Endothelial cell of umbilical vein (primary cell): ENCODE results near the gene RBM33. TPM values are rescaled to one million over a fixed set of nuclear protein-coding genes. Genes with fewer than 3 reads are reported as not detected.

Experiments used
- BruUV-seq: library from RNA; stranded (reverse); fragments of 400-500 nt; replicated peaks from 2 replicates; lab custom pipeline; 2021; lab: Mats Ljungman, UMichigan
- CTCF ChIA-PET: fragments of 300-600, 350-600 bp; sonication (Branson Sonifier 250); formaldehyde crosslinking; loops from one replicate; lab custom pipeline; 2021; ENCODE audit warnings: antibody characterized with exemption, inconsistent platforms; lab: Charles Lee
- POLR2A ChIA-PET: fragments of 300-600, 350-600 bp; sonication (Branson Sonifier 250); formaldehyde crosslinking; loops from one replicate; lab custom pipeline; 2021; ENCODE audit warnings: antibody characterized with exemption, inconsistent platforms; lab: Charles Lee
- DNase-seq: peaks from one replicate; pipeline ENCODE4 v3.0.0-alpha.2; 2011; ENCODE audit warnings: low read depth, low spot score
- FAIRE-seq: peaks from 2 replicates; lab custom pipeline; 2011; peaks lifted over from hg19 to GRCh38; lab: Jason Lieb, UNC
- H2AFZ ChIP-seq: 2 replicates; pipeline ENCODE4 v1.6.0; 2012; ENCODE audit warnings: low read depth, low read length, control low read depth, inconsistent platforms
- H3K27ac ChIP-seq: 2 replicates; pipeline ENCODE4 v1.5.1; 2011; ENCODE audit warnings: low read depth, mild to moderate bottlenecking, control low read depth, low read length, moderate library complexity; ENCODE audit not compliant: insufficient read depth
- H3K27me3 ChIP-seq, 2 experiments: 2 replicates each; pipeline versions ENCODE4 v1.6.0 to v1.6.1; 2011; ENCODE audit warnings: low read length in 2 of 2, mixed read lengths in 1 of 2; ENCODE audit not compliant: control insufficient read depth in 2 of 2, insufficient read depth in 2 of 2
- H3K36me3 ChIP-seq, 2 experiments: 2 replicates in 1 of 2; 3 replicates in 1 of 2; pipeline ENCODE4 v1.5.1; 2011; ENCODE audit warnings: low read length in 2 of 2, mild to moderate bottlenecking in 1 of 2, moderate library complexity in 1 of 2; ENCODE audit not compliant: control insufficient read depth in 2 of 2, insufficient read depth in 2 of 2; ENCODE audit errors: extremely low read depth in 1 of 2
- H3K4me1 ChIP-seq: 3 replicates; pipeline ENCODE4 v1.5.1; 2011; ENCODE audit warnings: mild to moderate bottlenecking, low read length; ENCODE audit not compliant: control insufficient read depth, insufficient read depth; ENCODE audit errors: extremely low read depth
- H3K4me2 ChIP-seq: 2 replicates; pipeline ENCODE4 v1.6.1; 2011; ENCODE audit warnings: low read length, control low read depth, mixed read lengths; ENCODE audit not compliant: insufficient read depth
- H3K4me3 ChIP-seq, 3 experiments: fragments of 200-600 bp in 1 of 3; sonication (generic), shearing (Covaris generic) in 1 of 3; replicated peaks in 1 of 3; 2 replicates each; pipeline ENCODE4 v1.5.1; 2011 to 2016; ENCODE audit warnings: control low read depth in 3 of 3, low read length in 3 of 3, mild to moderate bottlenecking in 2 of 3, inconsistent platforms in 1 of 3, low read depth in 1 of 3, moderate library complexity in 1 of 3; ENCODE audit not compliant: insufficient read depth in 1 of 3
- H3K79me2 ChIP-seq: 2 replicates; pipeline ENCODE4 v1.6.0; 2012; ENCODE audit warnings: low read length, inconsistent platforms; ENCODE audit not compliant: control insufficient read depth, insufficient read depth
- H3K9ac ChIP-seq: replicated peaks from 2 replicates; pipeline ENCODE3; 2011; ENCODE audit warnings: low read length, control low read depth; ENCODE audit not compliant: insufficient read depth; ENCODE audit errors: extremely low read depth
- H3K9me1 ChIP-seq: replicated peaks from 3 replicates; pipeline ENCODE4 v1.6.0; 2011; ENCODE audit warnings: mild to moderate bottlenecking, low read length; ENCODE audit not compliant: control insufficient read depth, insufficient read depth; ENCODE audit errors: extremely low read depth
- H3K9me3 ChIP-seq: replicated peaks from 2 replicates; pipeline ENCODE4 v1.5.1; 2012; ENCODE audit warnings: low read length, inconsistent platforms; ENCODE audit not compliant: control insufficient read depth, insufficient read depth
- H4K20me1 ChIP-seq: replicated peaks from 2 replicates; pipeline ENCODE3; 2011; ENCODE audit warnings: mild to moderate bottlenecking, low read length; ENCODE audit not compliant: control insufficient read depth, insufficient read depth; ENCODE audit errors: extremely low read depth
- CTCF ChIP-seq, 2 donors: IDR thresholded peaks; 1 replicate in 1 of 2; 2 replicates in 1 of 2; pipeline ENCODE4 v1.5.1; 2011; ENCODE audit warnings: low read length in 2 of 2, mild to moderate bottlenecking in 2 of 2, moderate library complexity in 2 of 2, control low read depth in 1 of 2, inconsistent platforms in 1 of 2, low read depth in 1 of 2; ENCODE audit not compliant: insufficient read depth in 1 of 2; ENCODE audit errors: extremely low read depth in 1 of 2
- EZH2 ChIP-seq: IDR thresholded peaks from 2 replicates; pipeline ENCODE4 v1.6.1; 2012; ENCODE audit warnings: borderline replicate concordance, low read depth, mild to moderate bottlenecking, moderate library complexity, low read length, inconsistent platforms; ENCODE audit not compliant: severe bottlenecking
- FOS ChIP-seq: IDR thresholded peaks from 2 replicates; pipeline ENCODE4 v1.6.1; 2011; ENCODE audit warnings: mild to moderate bottlenecking, low read length, moderate library complexity, borderline replicate concordance; ENCODE audit not compliant: insufficient read depth
- GATA2 ChIP-seq: IDR thresholded peaks from 2 replicates; pipeline ENCODE4 v1.7.0; 2011; ENCODE audit warnings: low read depth, mild to moderate bottlenecking, moderate library complexity, mixed read lengths, low read length; ENCODE audit not compliant: insufficient read length, insufficient read depth
- JUN ChIP-seq: IDR thresholded peaks from 2 replicates; pipeline ENCODE4 v1.6.1; 2011; ENCODE audit warnings: borderline replicate concordance, low read depth; ENCODE audit not compliant: insufficient read length, insufficient read depth
- MAX ChIP-seq: IDR thresholded peaks from 2 replicates; pipeline ENCODE4 v1.6.1; 2011; ENCODE audit not compliant: insufficient read depth, insufficient read length
- MYC ChIP-seq: IDR thresholded peaks from one replicate; pipeline ENCODE4 v1.6.1; 2011; ENCODE audit warnings: mild to moderate bottlenecking, low read depth, low read length
- POLR2A ChIP-seq: IDR thresholded peaks from 2 replicates; pipeline ENCODE4 v1.6.1; 2012; ENCODE audit warnings: low read depth, mild to moderate bottlenecking, control low read depth, low read length
- POLR2AphosphoS5 ChIP-seq: IDR thresholded peaks from 2 replicates; pipeline ENCODE4 v1.6.1; 2012; ENCODE audit warnings: low read depth, mild to moderate bottlenecking, control low read depth, low read length, moderate library complexity; ENCODE audit not compliant: insufficient read depth
- dilution Hi-C: fragments of 300-500 bp; cut with MboI; formaldehyde crosslinking; loops from one replicate; pipeline ENCODE4 v1.15.0; 2019; ENCODE audit warnings: low sequenced_read_pairs; ENCODE audit not compliant: extremely low pct_ligation_motif_present
- intact Hi-C: fragments of 100-400 bp; cut with micrococcal nuclease; formaldehyde crosslinking; loops from one replicate; pipeline ENCODE4 v1.10.0; 2022
- polyA plus RNA-seq, 4 experiments: library from polyadenylated mRNA; depleted of rRNA in 3 of 4; stranded (reverse) in 3 of 4; unstranded in 1 of 4; fragments of >200 nt; gene quantifications; 2 replicates each; pipeline versions ENCODE4 v1.2.1 to v1.2.3, GENCODE V29; 2011 to 2012; ENCODE audit warnings: missing spikeins in 1 of 4
- total RNA-seq: library from RNA; stranded (reverse); gene quantifications from 2 replicates; pipeline ENCODE4 v1.2.3, GENCODE V29; 2021

The RBM33 gene
- total and polyA plus RNA-seq, 2 donors (not counting 3 experiments of a cell fraction or from before 2014, with no cell fraction given): 16.2 to 68.2 TPM

DNA sequence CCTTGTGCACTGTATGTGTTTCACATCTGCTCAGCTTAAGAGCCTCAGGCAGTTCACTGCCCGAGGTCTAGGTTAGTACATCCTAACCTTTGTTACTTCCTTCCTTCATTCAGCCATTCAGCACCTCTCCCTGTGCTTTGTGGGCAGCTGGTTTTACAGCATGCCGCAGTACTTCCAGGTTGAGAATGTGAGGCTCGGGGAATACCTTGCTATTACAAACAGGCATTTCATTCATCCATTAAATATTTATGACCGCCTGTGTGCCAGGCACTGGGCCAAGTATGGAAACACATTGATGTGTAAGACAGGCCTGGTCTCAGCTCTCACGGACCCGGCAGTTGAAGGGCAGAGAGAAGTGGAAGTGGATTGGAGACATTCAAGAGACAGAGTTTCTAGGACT, 85.4 kb downstream of the RBM33 start:
- FAIRE-seq (no peak), DNase-seq (peak; percentile 33)

More for the DNA sequence above, 85.4 kb downstream of the RBM33 start:
- H4K20me1 ChIP-seq: peaks cover 3% of the 10 kb centered on the region
- H2AFZ ChIP-seq: no peak overlapping the region
- H3K9me1 ChIP-seq: no peaks in the 10 kb centered on the region
- POLR2A ChIA-PET: no interaction called here
- BruUV-seq: no TSS peak
- TF ChIP-seq MAX: no peak
- TF ChIP-seq GATA2: no peak
- TF ChIP-seq CTCF (IDR thresholded peaks at IDR 0.05; ENCODE audit: extremely low read depth in 1 of 2, insufficient read depth in 1 of 2, low read depth in 1 of 2, low read length in 2 of 2): no peak
- no peak for TF ChIP-seq EZH2
- TF ChIP-seq POLR2AphosphoS5: no peak
- TF ChIP-seq JUN: no peak
- TF ChIP-seq FOS: no peak
- no peak for TF ChIP-seq MYC
- TF ChIP-seq POLR2A: no peak
- H3K9ac ChIP-seq: no peak overlapping the region
- H3K27me3 ChIP-seq: no peaks in the 10 kb centered on the region
- H3K4me1 ChIP-seq: no peaks in the 10 kb centered on the region
- H3K79me2 ChIP-seq: peaks cover 18% of the 10 kb centered on the region
- H3K27ac ChIP-seq: no peak overlapping the region
- CTCF ChIA-PET: interaction anchor here (0.9 to 12.9 kb wide), 2 partner anchors 12 to 131 kb away, joined by 3 to 189 read pairs; no protein-coding TSS in a partner anchor
- intact Hi-C loops: no loop called here
- H3K36me3 ChIP-seq: peaks cover 0 to 5% of the 10 kb centered on the region in 2 experiments
- H3K4me2 ChIP-seq: no peak overlapping the region
- dilution Hi-C loops: no loop called here
- no peak overlapping the region for H3K4me3 ChIP-seq
- no peaks in the 10 kb centered on the region for H3K9me3 ChIP-seq
